GM20431 (cell line): ENCODE measurements around the gene NYAP2.

ENCODE experiments used
- in situ Hi-C: fragments of 300-500 bp; cut with MseI, MboI; formaldehyde crosslinking; loops from one replicate; pipeline ENCODE4 v1.15.0; 2020; ENCODE audit warnings: low sequenced_read_pairs; ENCODE audit not compliant: unreplicated experiment

NYAP2 gene

GRCh38 chr2:225399504-225399903 lies at the start of gene NYAP2:
Gene NYAP2, plus strand, starts transcription at chr2:225399710. Its CDS starts 9,171 bp downstream, at chr2:225408881.
- in situ Hi-C loops, result no loop called here

- in situ Hi-C loops, result no loop called here
Measured at GRCh38 chr2:225353579-225354085, 45.9 kb upstream of the NYAP2 start.

DNA sequence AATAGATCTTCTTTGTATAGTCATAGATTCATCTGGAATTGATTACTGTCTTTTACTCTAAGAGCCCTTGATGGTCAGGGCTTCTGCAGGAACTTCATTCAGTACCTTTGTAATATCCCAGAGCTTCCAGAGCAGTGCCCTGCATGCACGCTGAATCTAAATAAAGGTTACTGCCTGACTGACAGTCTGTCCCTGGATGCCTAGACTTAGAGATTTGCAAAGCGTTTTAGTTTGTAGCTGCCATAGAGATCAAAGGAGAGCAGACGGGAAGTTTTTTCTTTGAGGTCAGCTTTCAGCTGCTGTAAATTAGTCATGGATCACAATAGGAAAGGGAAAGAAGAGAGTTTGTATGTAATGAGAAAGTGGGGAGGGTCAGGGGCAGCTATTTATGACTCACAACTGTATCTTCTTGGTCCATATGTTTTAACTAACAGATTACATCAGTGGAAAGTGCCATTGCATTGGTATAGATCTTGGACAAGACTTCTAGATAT lies 45.2 kb upstream of the NYAP2 start:
- in situ Hi-C loops, result no loop called here

GRCh38 chr2:225355788-225356187 lies 43.7 kb upstream of the NYAP2 start:
- in situ Hi-C loops, result no loop called here

DNA sequence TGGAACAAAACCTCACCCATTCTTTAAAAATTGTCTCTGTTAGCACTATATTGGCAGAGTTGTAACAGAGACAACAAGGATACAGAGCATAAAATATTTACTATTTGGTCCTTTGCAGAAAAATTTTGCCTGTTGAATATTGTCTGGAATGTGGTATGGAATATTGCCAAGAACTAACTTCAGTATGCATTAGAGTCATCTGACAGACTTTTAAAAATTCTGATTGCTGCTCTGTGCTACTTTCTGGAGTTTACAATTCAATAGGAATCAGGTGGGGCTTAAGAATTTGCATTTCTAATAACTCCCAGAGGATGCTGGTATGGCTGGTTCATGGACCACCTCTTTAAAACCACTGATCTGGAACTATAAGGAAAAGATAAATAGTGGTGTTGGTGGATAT lies 32.8 kb upstream of the NYAP2 start:
- in situ Hi-C loops, result no loop called here

- in situ Hi-C loops, result no loop called here
Measured at GRCh38 chr2:225367482-225367881, 32.0 kb upstream of the NYAP2 start.

DNA sequence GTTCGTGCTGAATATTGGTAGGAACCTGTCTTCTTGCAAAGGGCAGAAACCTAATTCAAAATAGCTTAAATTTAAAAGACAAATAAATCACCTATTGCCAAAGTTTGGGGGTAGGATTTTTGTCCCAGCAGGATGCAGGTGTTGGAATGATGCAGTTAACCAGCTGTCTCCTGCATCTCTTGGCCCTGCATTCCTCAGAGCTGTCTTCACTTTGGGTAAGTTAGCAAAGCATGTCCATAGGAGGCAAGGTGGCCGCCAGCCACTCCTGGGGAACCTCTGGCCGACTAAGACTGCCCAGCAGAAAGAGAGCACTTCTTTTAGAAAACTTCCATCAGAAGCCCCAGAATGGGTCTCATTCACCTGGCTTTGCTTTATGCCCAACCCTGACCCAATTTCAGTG lies 20.5 kb upstream of the NYAP2 start:
- in situ Hi-C loops, result no loop called here

GRCh38 chr2:225379856-225380255 lies 19.7 kb upstream of the NYAP2 start:
- in situ Hi-C loops, result no loop called here

DNA sequence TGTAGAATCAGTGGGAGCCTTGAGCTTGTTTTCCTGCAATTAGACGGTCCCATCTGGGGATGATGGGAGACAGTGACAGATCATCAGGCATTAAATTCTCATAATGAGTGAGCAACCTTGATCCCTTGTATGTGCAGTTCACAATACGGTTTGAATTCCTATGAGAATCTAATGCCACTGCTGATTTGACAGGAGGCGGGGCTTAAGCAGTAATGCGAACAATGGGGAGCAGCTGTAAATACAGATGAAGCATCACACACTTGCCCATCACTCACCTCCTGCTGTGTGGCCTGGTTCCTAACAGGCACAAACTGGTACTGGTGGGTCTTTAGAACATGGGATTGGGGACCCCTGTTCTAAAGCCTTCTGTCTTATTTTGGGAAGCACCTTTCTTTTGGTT lies 17.9 kb upstream of the NYAP2 start:
- in situ Hi-C loops, result no loop called here

GRCh38 chr2:225398372-225398771 lies 1.1 kb upstream of the NYAP2 start:
- in situ Hi-C loops, result no loop called here

DNA sequence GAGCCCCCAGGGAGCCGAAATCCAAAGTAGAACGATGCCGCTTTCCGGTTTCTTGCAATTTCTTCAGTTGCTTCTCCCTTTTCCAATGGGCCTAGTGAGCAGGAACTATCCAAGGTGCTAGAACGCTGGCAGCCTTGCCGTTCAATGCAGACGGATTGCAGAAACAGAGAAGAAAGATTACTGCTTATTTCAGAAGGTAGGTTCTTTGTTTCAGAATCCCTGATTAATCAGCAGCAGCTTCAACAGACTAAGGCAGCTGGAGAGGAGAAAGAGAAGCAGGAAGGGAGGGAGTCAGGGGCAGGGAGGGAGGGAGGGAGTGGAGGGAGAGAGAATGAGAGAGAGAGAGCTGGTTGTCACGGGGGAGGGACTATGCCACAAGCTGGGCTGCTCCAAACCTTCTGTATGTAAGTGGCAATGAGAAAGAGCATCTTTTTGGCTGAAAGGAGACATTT lies 576 bp downstream of the NYAP2 start:
- in situ Hi-C loops, result no loop called here

DNA sequence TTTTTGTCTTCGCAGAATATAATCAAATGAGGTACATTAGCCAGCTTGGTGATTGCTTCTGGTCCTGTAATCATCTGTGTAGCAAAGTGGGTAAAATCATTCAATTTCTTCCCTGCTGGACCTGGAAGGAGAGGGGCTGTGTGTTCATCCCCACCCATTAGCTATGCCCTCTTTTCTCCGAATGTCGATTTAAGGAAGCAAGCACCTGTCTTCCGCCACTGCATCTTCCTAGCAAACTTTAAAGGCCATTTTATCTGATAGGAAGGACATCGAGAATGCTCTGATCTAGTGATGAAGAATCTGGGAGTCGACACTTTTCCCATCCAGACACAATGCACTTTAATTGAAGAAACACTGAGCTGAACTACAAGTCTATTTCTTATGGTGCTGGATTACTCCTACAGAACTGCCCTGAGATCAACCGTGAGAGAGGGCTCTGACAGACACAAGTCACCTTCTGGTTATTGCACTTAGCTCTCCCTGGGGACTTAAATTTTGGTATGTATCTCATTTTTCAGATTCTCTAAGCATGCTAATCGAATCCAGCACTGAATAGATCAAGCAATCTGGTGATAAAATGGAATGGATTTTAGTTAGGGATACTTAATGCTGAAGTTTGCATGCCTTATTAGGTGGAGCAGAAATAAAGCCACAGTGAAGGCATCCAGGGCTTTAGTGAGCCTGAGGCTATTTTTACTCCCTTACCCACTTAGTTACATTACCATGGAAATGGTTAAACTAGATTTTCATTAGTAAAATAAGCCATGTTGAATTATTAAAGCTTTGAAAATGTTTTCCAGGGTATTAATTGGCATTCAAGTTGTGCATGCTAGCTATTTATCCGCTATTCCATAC lies 1.3 kb downstream of the NYAP2 start:
- in situ Hi-C loops, result no loop called here

- in situ Hi-C loops, result no loop called here
Measured at GRCh38 chr2:225402210-225402776, 2.8 kb downstream of the NYAP2 start.

DNA sequence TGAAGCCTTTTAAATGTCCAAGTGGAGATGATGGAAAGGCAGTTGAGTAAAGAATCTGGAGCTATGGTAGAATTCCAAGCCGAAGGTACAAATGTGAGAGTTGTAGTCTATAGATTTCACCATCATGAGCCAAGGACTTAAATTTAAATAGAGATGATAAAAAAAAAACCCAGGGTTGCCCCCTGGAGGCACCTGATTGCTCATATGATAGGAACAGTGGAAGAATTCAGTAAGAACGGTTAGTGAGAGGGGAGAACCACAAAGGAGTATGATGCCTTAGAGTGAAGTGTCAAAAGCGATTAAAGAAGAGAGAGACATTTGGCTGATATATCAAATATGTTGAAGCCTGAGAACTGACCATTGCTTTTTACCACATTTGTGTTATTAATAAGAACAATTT lies 11.9 kb downstream of the NYAP2 start:
- in situ Hi-C loops, result no loop called here

- in situ Hi-C loops, result no loop called here
Measured at GRCh38 chr2:225413786-225414185, 14.3 kb downstream of the NYAP2 start.

GRCh38 chr2:225414902-225415301 lies 15.4 kb downstream of the NYAP2 start:
- in situ Hi-C loops, result no loop called here

DNA sequence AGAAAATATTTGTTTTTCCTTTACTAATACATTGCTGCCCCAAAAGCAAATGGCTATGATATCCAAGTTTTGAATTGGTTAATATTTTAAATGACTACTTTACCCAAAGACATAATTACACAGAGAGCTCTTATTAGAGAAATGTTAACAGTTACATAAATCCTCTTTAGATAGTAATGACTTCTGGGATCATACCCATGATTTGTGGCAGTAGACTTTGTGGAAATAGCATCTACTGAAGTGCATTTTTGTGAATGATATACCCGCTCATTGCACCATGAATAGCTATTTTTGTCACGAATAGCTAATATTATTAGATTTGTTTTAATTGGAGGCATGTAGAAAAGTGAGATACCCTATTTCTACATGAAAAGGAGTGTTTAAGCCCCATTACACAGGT lies 15.8 kb downstream of the NYAP2 start:
- in situ Hi-C loops, result no loop called here

DNA sequence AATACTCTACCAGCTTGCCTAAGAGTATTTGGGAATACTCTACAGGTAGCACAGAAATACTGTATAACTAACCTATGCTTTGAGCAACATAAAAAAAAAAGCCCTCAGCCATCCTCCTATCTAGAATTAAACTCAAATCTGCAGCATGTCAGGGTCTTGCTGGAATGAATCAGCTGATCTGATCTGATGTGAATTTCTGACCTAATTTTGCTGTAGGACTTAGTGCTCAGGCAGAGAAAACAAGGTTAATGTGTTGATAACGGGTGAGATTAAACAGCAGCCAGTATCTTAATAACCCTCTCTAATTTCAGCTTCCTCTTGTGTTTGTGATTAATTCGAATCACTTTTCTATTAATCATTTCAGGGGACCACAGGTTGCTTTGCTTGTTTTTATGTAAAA lies 16.3 kb downstream of the NYAP2 start:
- in situ Hi-C loops, result no loop called here

DNA sequence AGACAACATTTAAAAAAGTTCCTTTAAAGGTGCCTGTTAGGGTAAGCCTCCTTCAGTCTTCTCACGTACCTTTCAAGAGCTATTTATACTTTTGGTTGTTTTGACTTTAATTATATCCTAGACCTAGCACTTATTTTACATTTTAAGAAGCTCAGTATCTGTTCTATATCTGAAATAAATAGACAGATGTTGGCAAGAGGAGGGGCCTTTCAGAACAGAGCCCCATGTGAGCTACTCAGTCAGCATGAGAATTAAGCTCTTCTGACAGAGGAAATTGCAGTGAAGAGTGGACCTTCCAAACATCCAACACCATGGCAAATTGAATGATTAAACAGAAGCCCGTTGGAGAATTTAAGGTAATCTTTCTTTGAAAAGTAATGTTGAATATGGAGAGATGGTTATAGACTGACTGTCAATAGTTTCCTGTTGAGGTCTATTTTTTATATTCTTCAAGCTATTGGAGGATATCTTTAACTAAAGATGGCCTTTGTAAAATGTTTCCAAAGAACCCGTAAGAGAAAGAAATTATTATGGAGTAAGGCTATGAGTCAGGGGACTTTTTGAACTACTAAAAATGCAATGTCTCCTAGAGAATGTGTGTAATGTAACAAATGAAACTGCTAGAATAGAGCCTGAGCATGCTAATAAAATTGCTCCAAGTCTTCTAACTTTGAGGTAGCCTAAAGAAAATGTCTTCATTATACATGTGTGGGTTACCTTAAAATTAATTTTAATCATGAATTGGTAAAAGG lies 17.3 kb downstream of the NYAP2 start:
- in situ Hi-C loops, result no loop called here

DNA sequence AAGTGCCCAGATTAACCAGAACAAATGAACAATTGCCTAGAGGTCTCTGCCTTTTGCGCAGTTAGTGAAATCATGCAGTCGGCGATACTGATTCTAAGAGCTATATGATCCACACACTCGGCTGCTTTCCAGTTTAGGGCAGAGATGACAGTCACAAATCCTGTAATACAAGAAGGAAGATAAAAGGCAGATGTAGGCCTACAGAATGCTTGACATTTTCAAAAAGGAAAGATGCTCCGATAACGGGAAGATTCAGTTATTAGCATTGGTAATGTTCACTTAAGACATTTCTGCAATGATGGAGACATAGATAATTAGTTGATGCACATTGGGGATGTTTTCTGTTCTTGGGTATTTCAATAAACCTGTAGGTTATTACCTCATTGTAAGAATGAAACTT lies 19.5 kb downstream of the NYAP2 start:
- in situ Hi-C loops, result no loop called here

- in situ Hi-C loops, result no loop called here
Measured at GRCh38 chr2:225422145-225422544, 22.6 kb downstream of the NYAP2 start.
